ENCODE results near the gene MTO1.
"Not testable (repeated sequence)": the region's sequence is repeated elsewhere in the genome, so short reads cannot be mapped to it uniquely, and the experiment has no call there.

The MTO1 gene, protein sequence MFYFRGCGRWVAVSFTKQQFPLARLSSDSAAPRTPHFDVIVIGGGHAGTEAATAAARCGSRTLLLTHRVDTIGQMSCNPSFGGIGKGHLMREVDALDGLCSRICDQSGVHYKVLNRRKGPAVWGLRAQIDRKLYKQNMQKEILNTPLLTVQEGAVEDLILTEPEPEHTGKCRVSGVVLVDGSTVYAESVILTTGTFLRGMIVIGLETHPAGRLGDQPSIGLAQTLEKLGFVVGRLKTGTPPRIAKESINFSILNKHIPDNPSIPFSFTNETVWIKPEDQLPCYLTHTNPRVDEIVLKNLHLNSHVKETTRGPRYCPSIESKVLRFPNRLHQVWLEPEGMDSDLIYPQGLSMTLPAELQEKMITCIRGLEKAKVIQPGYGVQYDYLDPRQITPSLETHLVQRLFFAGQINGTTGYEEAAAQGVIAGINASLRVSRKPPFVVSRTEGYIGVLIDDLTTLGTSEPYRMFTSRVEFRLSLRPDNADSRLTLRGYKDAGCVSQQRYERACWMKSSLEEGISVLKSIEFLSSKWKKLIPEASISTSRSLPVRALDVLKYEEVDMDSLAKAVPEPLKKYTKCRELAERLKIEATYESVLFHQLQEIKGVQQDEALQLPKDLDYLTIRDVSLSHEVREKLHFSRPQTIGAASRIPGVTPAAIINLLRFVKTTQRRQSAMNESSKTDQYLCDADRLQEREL

DNA sequence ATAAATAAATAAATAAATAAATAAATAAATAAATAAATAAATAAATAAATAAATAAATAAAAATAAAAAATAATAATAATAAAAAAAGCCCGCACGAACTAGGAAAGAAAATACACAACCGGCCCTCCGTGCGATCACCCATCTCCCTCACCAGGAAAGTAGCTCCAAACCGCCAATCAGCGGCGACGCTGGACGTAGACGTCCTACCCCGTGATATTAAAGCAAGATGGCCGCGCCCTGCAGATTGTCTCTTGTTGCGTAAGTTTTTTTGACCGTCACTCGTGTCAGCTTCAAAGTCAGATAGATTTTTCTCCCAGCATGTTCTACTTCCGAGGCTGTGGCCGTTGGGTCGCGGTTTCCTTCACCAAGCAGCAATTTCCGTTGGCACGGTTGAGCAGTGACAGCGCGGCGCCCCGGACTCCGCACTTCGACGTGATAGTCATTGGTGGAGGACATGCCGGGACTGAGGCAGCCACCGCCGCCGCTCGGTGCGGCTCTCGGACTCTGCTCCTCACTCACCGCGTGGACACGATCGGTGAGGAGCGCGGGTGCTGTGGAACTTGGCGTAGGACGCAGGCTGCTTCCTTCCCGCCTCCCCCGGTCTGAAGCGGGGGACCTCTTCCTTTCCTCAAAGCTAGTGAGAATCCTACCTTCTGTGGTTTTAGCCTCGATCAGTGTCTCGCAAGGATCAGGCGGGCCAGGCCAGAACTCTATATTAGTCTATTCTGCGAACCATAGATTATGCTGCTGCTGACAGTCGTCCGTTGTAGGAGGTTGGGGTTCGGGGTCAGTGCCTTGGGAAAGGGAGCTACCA lies at the start of gene MTO1:
Gene MTO1 (plus strand): TSS at position 201 of the 814 bp plus-strand sequence. CDS start 118 bp downstream, at position 319.
- FAIRE-seq, result no peak

DNA sequence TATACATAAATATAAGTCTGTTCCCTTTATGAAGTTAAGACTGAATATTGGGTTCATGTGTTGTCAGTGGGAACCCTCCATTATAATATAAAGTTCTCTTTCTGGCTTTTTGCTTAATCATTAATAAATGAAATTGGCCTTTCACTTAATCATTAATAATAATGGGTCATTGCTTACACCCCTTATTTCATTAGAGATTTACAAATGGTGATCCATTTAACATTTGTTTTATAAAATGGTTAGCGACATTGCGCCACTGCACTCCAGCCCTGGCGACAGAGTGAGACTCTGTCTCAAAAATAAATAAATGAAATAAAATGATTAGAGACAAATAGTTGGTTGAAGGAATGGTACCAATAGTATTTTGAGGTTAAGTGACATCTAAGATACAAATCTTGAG lies 48.4 kb upstream of the MTO1 start:
- FAIRE-seq, result no peak

DNA sequence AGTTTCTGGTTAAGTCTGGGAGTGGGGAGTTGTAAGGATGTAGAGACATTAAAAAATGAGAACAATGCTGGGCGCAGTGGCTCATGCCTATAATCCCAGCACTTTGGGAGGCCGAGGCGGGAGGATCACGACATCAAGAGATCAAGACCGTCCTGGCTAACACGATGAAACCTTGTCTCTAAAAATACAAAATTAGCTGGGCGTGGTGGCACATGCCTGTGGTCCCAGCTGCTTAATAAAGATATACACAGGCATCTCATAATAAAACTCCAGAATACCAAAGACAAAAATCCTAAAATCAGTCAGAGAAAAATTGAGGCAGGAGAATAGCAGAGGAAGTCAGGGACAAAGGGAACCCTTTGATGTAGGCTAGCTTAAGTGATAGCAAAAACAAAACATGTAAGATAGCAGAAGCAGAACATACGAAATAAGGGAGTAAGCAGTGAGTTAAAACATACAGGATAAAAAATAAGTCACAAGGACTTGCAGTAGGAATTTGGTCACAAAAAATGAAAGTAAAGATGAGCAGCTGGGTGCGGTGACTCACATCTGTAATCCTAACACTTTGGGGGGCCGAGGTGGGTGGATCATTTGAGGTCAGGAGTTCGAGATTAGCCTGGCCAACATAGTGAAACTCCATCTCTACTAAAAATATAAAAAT lies 43.3 kb upstream of the MTO1 start:
- no peak for FAIRE-seq

DNA sequence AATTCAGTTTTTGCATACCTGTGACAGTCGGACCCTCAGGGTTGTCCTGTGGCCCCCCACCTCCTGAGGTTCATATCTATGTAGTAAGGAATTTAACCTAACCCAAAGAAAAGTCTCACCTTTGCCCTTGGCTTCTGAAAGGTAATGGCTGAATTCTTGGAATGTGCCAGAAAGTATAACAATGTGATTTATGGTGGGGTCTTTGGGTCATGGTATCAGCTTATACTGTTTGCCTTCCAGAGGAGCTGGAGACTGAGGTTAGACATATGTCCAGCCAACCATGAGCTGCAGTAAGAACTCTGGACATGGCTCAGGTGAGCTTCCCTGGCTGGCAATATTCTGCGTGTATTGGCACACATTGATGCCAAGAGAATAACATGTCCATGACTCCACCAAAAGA lies 40.0 kb upstream of the MTO1 start:
- no peak for FAIRE-seq

DNA sequence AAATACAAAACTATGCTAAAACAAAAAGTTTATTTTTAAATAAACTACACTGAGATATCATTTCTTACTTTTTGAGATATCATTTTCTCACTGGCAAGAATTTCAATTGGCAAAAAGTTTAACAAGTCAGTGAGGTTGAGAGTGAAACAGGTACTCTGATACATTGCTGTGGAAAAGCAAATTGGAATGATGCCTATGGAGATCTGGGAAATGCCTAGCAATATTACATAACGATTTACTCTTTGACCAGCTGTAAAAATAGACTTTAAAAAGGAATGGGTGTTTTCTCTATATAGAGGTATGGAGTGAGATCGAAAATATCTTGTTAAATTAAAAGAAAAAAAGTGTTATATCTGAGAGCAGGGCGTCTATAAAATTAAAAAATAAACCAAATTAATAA lies 26.3 kb upstream of the MTO1 start:
- FAIRE-seq, result no peak

DNA sequence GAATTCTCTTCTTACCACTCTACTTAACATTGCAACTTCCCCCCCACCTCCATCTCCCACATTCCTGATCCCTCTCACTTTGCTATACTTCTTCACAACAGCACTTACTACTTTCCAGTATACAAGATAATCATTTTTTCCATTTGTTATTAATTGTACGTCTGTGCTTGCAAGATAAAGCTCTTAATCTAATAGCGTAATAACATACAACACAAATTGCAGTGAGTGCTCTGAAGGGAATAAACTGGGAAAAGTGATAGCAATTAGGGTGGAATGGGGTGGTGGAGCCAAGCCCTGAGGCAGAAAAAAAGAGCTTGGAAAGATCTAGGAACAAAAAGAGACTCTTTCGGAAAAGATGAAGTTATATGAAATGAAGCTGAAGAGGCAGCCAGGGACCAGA lies 18.0 kb upstream of the MTO1 start:
- no peak for FAIRE-seq

DNA sequence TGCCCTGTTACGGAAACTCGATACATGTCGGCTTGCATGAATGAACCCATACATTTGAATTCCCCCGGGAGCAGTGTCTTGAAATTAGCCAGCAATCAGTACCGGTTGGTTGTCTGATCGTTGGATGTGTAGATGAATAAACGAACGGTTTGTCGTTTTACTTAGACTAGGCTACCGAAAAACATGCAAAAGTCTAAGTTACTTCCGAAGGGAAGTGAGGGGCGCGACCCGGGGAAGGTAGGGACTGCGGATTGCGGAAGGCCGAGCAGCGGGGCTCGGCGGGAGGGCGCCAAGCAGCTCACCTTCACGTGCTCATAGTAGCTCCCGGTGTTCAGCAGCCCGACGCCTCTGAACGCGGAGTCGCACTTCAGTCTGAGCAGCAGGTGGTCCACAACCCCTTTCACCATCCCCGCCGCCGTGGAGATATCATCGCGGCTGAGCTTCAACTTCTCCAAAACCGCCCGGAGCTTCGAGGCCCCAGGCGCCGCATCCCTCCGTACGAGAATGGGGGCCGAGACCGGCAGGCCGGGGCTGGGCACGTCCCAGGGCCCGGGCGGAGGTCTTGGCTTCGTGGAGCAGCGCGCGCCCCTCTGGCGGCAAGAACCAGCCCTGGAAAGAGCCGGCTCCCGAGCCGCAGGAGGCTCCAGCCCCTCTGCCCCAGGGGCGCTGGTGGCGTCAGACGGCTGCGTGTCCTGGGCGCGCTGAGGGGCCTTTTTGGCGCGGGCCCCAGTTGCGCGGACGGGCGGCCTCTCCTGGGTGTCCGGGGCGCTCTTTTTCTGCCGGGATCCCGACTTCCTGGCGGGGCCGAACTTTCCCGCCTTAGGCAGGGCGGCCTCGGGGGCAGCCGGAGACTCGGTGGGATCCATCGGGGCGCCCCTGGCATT lies 10.1 kb upstream of the MTO1 start:
- no peak for FAIRE-seq

DNA sequence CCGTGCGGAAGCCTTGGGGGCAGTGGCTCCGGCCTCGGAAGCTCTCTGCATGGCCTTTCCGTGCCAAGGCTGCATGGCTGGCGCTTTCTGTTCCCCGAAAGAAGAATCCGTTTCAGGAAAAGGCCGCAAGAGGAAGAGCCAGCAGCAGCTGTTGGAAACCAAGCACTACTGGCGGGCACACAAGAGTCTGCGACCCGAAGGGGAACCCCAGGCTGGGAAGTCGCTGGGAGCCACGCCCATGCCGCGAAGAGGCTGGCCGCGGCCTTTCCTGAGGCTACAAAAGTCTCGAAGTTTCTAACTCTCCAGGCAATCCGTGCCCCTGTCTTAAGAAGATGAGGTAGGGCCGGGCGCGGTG lies 9.5 kb upstream of the MTO1 start, which contains the start of gene CGAS:
Gene CGAS (minus strand): TSS at position 191 of the 355 bp plus-strand sequence. CDS start 116 bp downstream, at position 75.
- no peak for FAIRE-seq

DNA sequence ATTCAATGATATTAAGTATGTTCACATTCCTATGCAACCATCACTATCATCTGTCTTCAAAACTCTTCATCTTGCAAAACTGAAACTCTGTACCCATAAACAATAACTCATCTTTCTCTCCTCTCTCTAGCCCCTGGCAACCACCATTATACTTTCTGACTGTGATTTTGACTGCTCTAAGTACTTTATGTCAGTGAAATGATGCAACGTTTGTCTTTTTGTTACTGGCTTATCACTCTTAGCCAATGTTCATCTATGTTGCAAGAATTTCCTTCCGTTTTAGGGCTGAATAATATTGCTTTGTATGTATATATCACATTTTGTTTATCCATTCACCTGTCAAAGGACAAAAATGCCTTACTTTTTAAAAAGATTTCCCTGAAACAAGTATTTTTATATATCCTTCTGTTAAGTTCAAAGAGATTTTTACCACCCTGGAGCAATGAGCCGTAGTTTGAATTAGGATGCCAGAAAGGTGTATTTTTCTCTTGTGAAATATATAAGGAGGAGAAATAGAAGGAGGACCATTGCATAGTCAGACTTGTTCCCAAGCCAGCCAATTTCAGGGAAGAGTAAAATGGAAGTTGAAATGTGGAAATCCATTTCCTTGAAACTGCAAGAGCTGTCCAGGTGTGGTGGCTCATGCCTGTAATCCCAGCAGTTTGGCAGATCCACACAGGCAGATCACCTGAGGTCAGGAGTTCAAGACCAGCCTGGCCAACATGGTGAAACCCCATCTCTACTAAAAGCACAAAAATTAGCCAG lies 5.5 kb upstream of the MTO1 start:
- no peak for FAIRE-seq

DNA sequence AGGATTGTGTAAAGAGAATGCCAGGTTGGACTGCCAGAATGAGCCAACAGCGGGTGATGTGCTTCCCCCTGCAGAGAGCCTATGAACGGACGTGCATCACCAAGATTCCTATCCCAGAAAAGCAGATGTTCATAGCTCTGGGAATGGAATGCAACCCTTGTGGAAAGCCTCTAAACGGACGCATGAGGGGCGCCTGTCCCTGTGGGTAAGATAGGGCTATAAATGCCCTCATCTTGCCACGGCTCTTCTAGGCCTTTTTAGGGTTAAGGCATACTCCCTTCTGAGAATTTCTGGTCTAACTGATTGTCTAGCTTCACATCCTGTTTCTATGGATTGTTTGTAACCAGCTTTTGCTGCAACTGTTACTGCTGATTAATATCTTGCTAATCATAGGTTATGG lies 2.1 kb upstream of the MTO1 start:
- not testable (repeated sequence) for FAIRE-seq

DNA sequence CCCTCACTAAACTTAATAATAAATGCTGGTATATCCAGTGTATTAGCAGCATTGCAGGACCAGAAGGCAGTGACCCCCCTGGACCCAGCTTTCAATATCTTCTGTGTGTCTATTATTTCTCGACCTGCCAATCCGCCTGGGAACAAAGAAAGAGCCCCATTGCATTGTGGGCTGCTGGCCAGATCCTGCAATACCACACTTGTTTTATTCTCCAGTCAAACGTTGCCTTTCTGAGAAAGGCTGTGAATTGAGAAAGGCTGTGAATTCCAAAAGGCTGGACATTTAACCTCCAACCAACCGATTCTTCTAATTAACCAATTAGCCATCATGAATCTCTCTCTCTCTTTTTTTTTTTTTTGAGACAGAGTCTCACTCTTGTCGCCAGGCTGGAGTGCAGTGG lies 1.5 kb upstream of the MTO1 start:
- FAIRE-seq, result no peak

DNA sequence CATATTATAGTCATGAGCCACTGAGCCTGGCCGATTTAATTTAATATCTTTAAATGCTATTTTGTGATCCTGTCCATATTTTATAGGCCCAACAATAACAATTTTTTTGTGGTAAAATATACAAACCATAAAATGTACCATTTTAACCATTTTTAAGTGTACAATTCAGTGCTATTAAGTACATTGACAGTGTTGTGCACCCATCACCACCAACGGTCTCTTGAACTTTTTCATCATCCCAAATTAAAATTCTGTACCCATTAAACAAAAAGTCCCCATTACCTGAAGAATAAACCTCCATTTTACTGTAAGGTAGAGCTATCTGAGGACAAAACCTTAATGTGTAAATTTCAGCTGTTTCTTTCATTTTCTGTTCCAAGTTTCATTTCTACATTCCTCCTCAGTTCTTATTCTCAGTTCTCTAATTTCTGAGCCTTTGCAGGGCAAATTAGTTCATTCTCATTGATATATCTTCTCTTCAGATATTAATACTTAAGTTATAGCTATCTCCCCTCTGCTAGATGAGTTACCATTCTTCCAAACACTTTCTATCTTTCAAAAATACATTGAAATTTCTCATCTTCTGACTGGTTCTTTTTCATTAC lies 10.3 kb downstream of the MTO1 start:
- FAIRE-seq, result no peak

DNA sequence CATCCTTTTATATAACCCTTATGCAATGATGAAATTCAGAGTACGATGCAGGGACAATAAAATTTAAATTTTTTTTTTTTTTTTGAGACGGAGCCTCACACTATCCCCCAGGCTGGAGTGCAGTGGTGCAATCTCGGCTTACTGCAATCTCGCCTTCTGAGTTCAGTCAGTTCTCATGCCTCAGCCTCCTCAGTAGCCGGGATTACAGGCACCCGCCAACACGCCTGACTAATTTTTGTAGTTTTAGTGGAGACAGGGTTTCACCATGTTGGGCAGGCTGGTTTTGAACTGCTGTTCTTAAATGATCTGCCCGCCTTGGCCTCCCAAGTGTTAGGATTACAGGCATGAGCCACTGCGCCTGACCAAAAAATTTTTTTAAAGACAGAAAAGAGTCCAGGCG lies 15.2 kb downstream of the MTO1 start:
- FAIRE-seq, result no peak

DNA sequence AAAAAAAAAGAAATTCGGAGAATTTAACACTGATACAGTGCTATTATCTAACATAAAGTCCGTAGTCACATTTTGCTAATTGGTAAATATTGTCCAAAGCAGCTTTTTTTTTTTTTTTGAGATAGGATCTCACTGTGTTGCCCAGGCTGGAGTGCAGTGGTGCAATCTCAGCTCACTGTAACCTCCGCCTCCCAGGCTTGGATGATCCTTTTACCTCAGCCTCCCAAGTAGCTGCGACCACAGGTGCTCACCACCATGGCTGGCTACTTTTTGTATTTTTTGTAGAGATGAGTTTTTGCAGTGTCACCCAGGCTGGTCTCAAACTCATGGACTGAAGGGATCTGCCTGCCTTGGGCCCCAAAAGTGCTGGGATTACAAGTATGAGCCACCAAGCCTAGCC lies 15.9 kb downstream of the MTO1 start:
- FAIRE-seq, result no peak

DNA sequence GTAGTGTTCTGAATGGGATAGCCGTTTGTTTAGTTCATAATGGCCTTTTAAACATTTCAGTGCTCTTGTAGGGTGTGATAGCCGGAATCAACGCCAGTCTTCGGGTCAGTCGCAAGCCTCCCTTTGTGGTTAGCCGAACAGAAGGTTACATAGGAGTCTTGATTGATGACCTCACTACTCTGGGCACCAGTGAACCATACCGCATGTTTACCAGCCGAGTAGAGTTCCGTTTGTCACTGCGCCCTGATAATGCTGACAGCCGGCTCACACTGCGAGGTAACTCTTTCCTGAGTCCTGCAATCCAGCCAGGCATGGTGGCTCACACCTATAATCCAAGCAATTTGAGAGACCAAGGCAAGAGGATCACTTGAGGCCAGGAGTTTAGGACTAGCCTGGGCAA lies 20.4 kb downstream of the MTO1 start:
- FAIRE-seq, result no peak

DNA sequence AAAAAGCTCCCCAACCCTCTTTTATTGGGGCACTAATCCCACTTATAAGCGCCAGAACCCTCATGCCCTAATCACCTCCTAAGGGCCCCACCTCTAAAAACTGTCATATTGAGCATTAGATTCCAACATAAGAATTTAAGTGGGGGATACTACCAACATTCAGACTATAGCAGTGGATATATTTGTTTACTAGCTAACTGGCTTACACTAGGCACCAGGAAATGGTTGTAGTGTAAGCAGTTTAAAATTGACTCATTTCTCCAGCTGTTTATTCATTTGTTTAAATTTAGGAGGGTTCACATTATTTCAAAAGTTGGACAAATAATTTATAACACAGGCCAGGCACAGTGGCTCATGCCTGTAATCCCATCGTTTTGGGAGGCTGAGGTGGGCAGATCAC lies 22.9 kb downstream of the MTO1 start:
- no peak for FAIRE-seq

DNA sequence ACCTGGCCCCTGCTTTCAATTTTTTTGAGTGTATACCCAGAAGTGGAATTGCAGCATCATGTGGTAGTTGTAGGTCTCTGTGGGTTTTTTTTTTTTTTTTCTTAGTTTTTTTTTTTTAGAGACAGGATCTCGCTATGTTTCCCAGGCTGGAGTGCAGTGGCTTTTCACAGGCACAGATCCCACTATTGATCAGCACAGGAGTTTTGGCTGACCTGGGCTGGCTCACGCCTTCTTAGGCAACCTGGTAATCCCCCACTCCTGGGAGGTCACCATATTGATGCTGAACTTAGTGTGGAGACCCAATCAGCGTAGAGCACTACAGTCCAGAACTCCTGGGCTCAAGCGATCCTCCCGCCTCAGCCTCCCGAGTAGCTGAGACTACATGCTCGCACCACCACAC lies 25.9 kb downstream of the MTO1 start:
- no peak for FAIRE-seq

DNA sequence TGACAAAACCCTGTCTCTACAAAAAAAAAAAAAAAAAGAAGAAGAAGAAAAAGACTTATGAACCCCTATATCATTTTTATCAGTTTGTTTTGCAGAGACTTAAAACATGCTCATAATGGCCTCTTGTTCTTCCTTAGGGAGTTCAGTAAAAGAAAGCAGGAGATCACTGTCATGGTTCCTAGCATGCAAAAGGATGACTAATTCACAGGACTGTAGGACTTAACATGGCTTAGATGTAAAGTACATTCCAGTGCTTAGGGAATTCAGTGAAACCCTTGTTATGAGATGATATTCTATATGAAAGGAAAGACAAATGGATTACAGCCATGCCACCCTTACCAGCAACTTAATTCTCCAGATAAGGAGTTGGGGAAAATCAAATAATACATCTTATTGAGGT lies 29.8 kb downstream of the MTO1 start:
- FAIRE-seq, result no peak

DNA sequence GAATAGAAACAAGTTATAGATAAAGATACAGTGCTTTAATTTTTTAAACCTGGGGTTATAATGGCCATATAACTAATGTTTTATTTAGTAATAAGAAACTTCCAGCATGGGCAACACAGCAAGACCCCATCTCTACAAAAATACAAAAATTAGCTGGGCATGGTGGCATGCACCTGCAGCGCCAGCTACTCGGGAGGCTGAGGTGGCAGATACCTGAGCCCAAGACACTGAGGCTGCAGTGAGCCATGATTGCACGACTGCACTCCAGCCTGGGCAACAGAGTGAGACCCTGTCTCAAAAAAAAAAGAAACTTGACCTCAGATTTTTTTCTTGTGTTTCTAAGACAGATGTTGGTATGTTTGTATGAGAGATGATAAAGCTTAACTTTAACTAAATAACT lies 36.4 kb downstream of the MTO1 start:
- no peak for FAIRE-seq

DNA sequence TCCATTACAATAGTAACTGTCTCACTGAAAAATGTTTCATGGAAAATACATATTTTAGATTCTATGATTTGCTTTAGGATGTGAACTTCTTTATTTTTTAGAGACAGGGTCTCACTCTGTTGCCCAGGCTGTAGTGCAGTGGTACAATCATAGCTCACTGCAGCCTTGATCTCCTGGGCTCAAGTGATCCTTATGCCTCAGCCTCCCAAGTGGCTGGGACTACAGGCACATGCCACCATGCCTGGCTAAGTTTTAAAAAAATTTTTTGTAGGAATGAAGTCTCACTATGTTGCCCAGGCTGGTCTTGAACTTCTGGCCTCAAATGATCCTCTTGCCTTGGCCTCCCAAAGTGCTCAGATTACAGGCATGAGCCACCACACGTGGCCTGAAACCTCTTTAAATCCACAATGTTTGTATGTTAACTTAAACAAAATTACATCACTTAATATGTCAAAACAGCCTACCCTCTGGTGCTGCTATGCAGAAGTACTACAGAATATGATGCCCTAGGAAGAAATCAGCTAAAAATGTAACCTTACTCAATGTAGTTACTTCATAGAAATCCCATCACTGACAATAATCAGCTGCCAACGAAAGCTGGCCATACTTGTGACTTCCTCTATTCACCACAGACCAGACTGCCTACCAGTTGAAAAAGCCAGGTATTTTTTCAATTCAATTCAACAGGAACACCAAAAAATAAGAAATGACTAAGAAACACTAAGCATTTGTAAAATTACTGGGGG lies 41.7 kb downstream of the MTO1 start:
- FAIRE-seq, result no peak

Data from islet of Langerhans (tissue), 1 donor.